ENCODE data around the gene SLC15A2. TPM values are rescaled to one million over a fixed set of nuclear protein-coding genes. Genes with fewer than 3 reads are reported as not detected.

The SLC15A2 gene
- total and polyA plus RNA-seq, 9 donors, result 0.23 to 9.4 (median 1.5) TPM

- WGBS, 3 donors, result 83 to 87% (median 86%) methylated on average over 4 of the region's 4 CpGs
- H3K27me3 ChIP-seq, result no peaks in the 10 kb centered on the region
- no peaks in the 10 kb centered on the region for H3K36me3 ChIP-seq
- H3K4me1 ChIP-seq (ENCODE audit: insufficient read depth), result no peaks in the 10 kb centered on the region
- no peaks in the 10 kb centered on the region for H3K9me3 ChIP-seq
- no peak overlapping the region for H3K27ac ChIP-seq
- no peak for TF ChIP-seq EP300 (IDR thresholded peaks at IDR 0.05)
- TF ChIP-seq POLR2A (IDR thresholded peaks at IDR 0.05), result no peak
- TF ChIP-seq CTCF (IDR thresholded peaks at IDR 0.05), result no peak
- no peak for DNase-seq
- no peak overlapping the region for H3K4me3 ChIP-seq
- intact Hi-C loops (cut with DNase I), result no loop called here
These were observed 48.0 kb downstream of the SLC15A2 start for GRCh38 chr3:121942116-121942786.

- no peak for DNase-seq
- Histone ChIP-seq H3K9me3 (no peaks in the 10 kb centered on the region), H3K27ac (no peak overlapping the region), H3K4me1 (ENCODE audit: insufficient read depth) (no peaks in the 10 kb centered on the region), H3K36me3 (no peaks in the 10 kb centered on the region), H3K4me3 (no peak overlapping the region), H3K27me3 (no peaks in the 10 kb centered on the region)
- TF ChIP-seq CTCF (IDR thresholded peaks at IDR 0.05) (no peak), POLR2A (IDR thresholded peaks at IDR 0.05) (no peak), EP300 (IDR thresholded peaks at IDR 0.05) (no peak)
- intact Hi-C loops (cut with DNase I), result no loop called here
These were observed 49.2 kb downstream of the SLC15A2 start for GRCh38 chr3:121943431-121943830.

GRCh38 chr3:121948641-121949040 is 54.4 kb downstream of the SLC15A2 start:
- Histone ChIP-seq H3K36me3 (no peaks in the 10 kb centered on the region), H3K9me3 (no peaks in the 10 kb centered on the region), H3K4me1 (ENCODE audit: insufficient read depth) (no peaks in the 10 kb centered on the region), H3K4me3 (no peak overlapping the region), H3K27me3 (no peaks in the 10 kb centered on the region), H3K27ac (no peak overlapping the region)
- TF ChIP-seq POLR2A (IDR thresholded peaks at IDR 0.05) (no peak), CTCF (IDR thresholded peaks at IDR 0.05) (no peak), EP300 (IDR thresholded peaks at IDR 0.05) (no peak)
- no peak for DNase-seq
- intact Hi-C loops (cut with DNase I), result no loop called here
- 89 to 97% (median 91%) methylated on average over 1 of the region's 1 CpG for WGBS, 3 donors

- Histone ChIP-seq H3K9me3 (no peaks in the 10 kb centered on the region), H3K4me3 (no peak overlapping the region), H3K4me1 (ENCODE audit: insufficient read depth) (no peaks in the 10 kb centered on the region), H3K27ac (no peak overlapping the region), H3K27me3 (no peaks in the 10 kb centered on the region), H3K36me3 (no peaks in the 10 kb centered on the region)
- intact Hi-C loops (cut with DNase I), result no loop called here
- 0 to 18% (median 15%) methylated on average over 1 of the region's 1 CpG for WGBS, 3 donors
- no peak for DNase-seq
- no peak for TF ChIP-seq EP300 (IDR thresholded peaks at IDR 0.05)
- TF ChIP-seq CTCF (IDR thresholded peaks at IDR 0.05), result no peak
- no peak for TF ChIP-seq POLR2A (IDR thresholded peaks at IDR 0.05)
These were observed 57.2 kb downstream of the SLC15A2 start for GRCh38 chr3:121951291-121951919.

Measured in ovary (tissue), 9 donors.